B cell (primary cell): ENCODE data around the gene ADAMTS2. TPM values are rescaled to one million over a fixed set of nuclear protein-coding genes. Genes with fewer than 3 reads are reported as not detected.
A peak's percentile ranks its signal among the peaks of the same experiment; 100 is the strongest.

Experiments used
- ATAC-seq: fragments of 200-7000 bp; cut with Tn5 transposase; one replicate; pipeline ENCODE4 v1.10.0; 2021; ENCODE audit warnings: low read depth, mild to moderate bottlenecking, moderate number of reproducible peaks, moderate library complexity
- CTCF ChIA-PET: fragments of 350-600 bp; sonication (Branson Sonifier 250); formaldehyde crosslinking; loops from one replicate; lab custom pipeline; 2021; ENCODE audit warnings: antibody characterized with exemption, inconsistent platforms; lab: Charles Lee
- POLR2A ChIA-PET: fragments of 350-600 bp; sonication (Branson Sonifier 250); formaldehyde crosslinking; loops from one replicate; lab custom pipeline; 2021; ENCODE audit warnings: antibody characterized with exemption; lab: Charles Lee
- DNase-seq: peaks from one replicate; pipeline ENCODE4 v3.0.0; 2013
- H2AFZ ChIP-seq: 2 replicates; pipeline ENCODE4 v1.6.1; 2012; ENCODE audit warnings: mild to moderate bottlenecking, low read depth, low read length; ENCODE audit not compliant: insufficient read depth, poor library complexity, severe bottlenecking
- H3K27ac ChIP-seq, 2 donors: 1 replicate in 1 of 2; 2 replicates in 1 of 2; pipeline ENCODE4 v1.5.1; 2012 to 2013; ENCODE audit warnings: low read length in 2 of 2, mild to moderate bottlenecking in 2 of 2, moderate library complexity in 1 of 2
- H3K27me3 ChIP-seq, 4 experiments: fragments of 200-600 bp in 1 of 4; sonication (generic) in 1 of 4; replicated peaks in 1 of 4; 1 replicate in 2 of 4; 2 replicates in 2 of 4; pipeline versions ENCODE4 v1.6.1 to v1.7.0; 2013 to 2016; ENCODE audit warnings: low read length in 3 of 4, mild to moderate bottlenecking in 2 of 4, mixed read lengths in 1 of 4, moderate library complexity in 1 of 4; ENCODE audit not compliant: insufficient read depth in 4 of 4, control insufficient read depth in 3 of 4; ENCODE audit errors: control extremely low read depth in 1 of 4
- H3K36me3 ChIP-seq, 2 experiments: replicated peaks in 1 of 2; 1 replicate in 1 of 2; 2 replicates in 1 of 2; pipeline versions ENCODE4 v1.6.1 to v1.7.1; 2013; ENCODE audit warnings: low read length in 1 of 2; ENCODE audit not compliant: insufficient read depth in 2 of 2, control insufficient read depth in 1 of 2; ENCODE audit errors: control extremely low read depth in 1 of 2, extremely low read depth in 1 of 2
- H3K4me1 ChIP-seq, 2 donors: fragments of 200-600 bp in 1 of 2; sonication (generic) in 1 of 2; 1 replicate in 1 of 2; 2 replicates in 1 of 2; pipeline versions ENCODE4 v1.5.1 to v1.6.1; 2013 to 2017; ENCODE audit warnings: low read length in 2 of 2; ENCODE audit not compliant: control insufficient read depth in 2 of 2, insufficient read depth in 2 of 2
- H3K4me2 ChIP-seq: replicated peaks from 2 replicates; pipeline ENCODE3; 2012; ENCODE audit warnings: mild to moderate bottlenecking, low read depth, low read length; ENCODE audit not compliant: poor library complexity, severe bottlenecking
- H3K4me3 ChIP-seq, 5 experiments: fragments of 200-600 bp in 1 of 5; sonication (generic) in 1 of 5; 1 replicate in 3 of 5; 2 replicates in 2 of 5; pipeline versions ENCODE4 v1.5.1 to v1.7.0; 2011 to 2016; ENCODE audit warnings: low read length in 4 of 5, mild to moderate bottlenecking in 4 of 5, low read depth in 2 of 5, control low read depth in 1 of 5, moderate library complexity in 1 of 5; ENCODE audit not compliant: insufficient read depth in 1 of 5; ENCODE audit errors: control extremely low read depth in 1 of 5, extremely low read depth in 1 of 5
- H3K79me2 ChIP-seq: fragments of 200-600 bp; sonication (generic); one replicate; pipeline ENCODE4 v1.6.0; 2016; ENCODE audit warnings: low read length; ENCODE audit not compliant: control insufficient read depth, insufficient read depth
- H3K9ac ChIP-seq: fragments of 200-600 bp; sonication (generic); 2 replicates; pipeline ENCODE4 v1.6.1; 2017; ENCODE audit warnings: mild to moderate bottlenecking, low read length, moderate library complexity
- H3K9me3 ChIP-seq, 3 donors: one replicate each; pipeline versions ENCODE4 v1.6.1 to v1.7.1; 2013; ENCODE audit warnings: low read length in 2 of 3; ENCODE audit not compliant: control insufficient read depth in 2 of 3, insufficient read depth in 1 of 3; ENCODE audit errors: control extremely low read depth in 1 of 3
- H4K20me1 ChIP-seq: 2 replicates; pipeline ENCODE4 v1.6.0; 2012; ENCODE audit warnings: mild to moderate bottlenecking, low read length; ENCODE audit not compliant: insufficient read depth, control insufficient read depth, poor library complexity, severe bottlenecking
- H3K27ac Mint-ChIP-seq: one replicate; pipeline ENCODE4 v1.8.0; 2021; ENCODE audit warnings: mixed read lengths
- H3K27me3 Mint-ChIP-seq: one replicate; pipeline ENCODE4 v1.8.0; 2021; ENCODE audit warnings: mixed read lengths
- H3K4me1 Mint-ChIP-seq: one replicate; pipeline ENCODE4 v1.8.0; 2021; ENCODE audit warnings: mixed read lengths
- H3K4me3 Mint-ChIP-seq: one replicate; pipeline ENCODE4 v1.8.0; 2021; ENCODE audit warnings: mixed read lengths
- H3K9me3 Mint-ChIP-seq: one replicate; pipeline ENCODE4 v1.8.0; 2022; ENCODE audit warnings: mixed read lengths; ENCODE audit not compliant: insufficient read depth
- CTCF ChIP-seq: fragments of 200-600 bp; IDR thresholded peaks from one replicate; pipeline ENCODE4 v1.8.0; 2022; ENCODE audit warnings: antibody characterized with exemption, mild to moderate bottlenecking
- EZH2 ChIP-seq: IDR thresholded peaks from 2 replicates; pipeline ENCODE4 v1.6.1; 2012; ENCODE audit warnings: borderline replicate concordance, low read depth, mild to moderate bottlenecking, moderate library complexity, low read length; ENCODE audit not compliant: insufficient read depth, poor library complexity, severe bottlenecking
- WGBS: methylation state at CpG from one replicate; pipeline ENCODE4 v1.1.5; 2013; ENCODE audit warnings: missing lambda C conversion rate; ENCODE audit not compliant: insufficient coverage; 5-methylcytosine and 5-hydroxymethylcytosine counted together
- intact Hi-C: fragments of 100-400 bp; cut with micrococcal nuclease; formaldehyde crosslinking; loops from one replicate; pipeline ENCODE4 v1.10.0; 2022
- polyA plus RNA-seq: library from polyadenylated mRNA; depleted of rRNA; stranded (reverse); fragments of >200 nt; gene quantifications from 2 replicates; pipeline ENCODE4 v1.2.3, GENCODE V29; 2012
- total RNA-seq, 2 donors: library from RNA; stranded (reverse); fragments of 120-200 nt in 1 of 2; gene quantifications; 1 replicate in 1 of 2; 2 replicates in 1 of 2; pipeline versions ENCODE4 v1.2.3 to v1.2.4, GENCODE V29; 2013 to 2022

ADAMTS2 gene
- total and polyA plus RNA-seq, 2 donors (not counting 1 experiment from before 2014, with no cell fraction given): not detected

- no peak for DNase-seq
- Histone ChIP-seq H2AFZ (peak overlapping the region; percentile 82), H3K4me3 (peak overlapping the region in 1 of 5 experiments; percentile 49), H3K4me2 (peak overlapping the region; percentile 81), H3K4me1 (peaks cover 4 to 12% of the 10 kb centered on the region in 2 donors), H3K27me3 (peaks cover 0 to 21% (median 1%) of the 10 kb centered on the region in 4 experiments), H3K36me3 (no peaks in the 10 kb centered on the region), H4K20me1 (no peaks in the 10 kb centered on the region), H3K9ac (no peak overlapping the region), H3K27ac (no peak overlapping the region), H3K9me3 (peaks cover 0 to 31% (median 0%) of the 10 kb centered on the region in 3 donors), H3K79me2 (no peaks in the 10 kb centered on the region)
- H3K4me3 Mint-ChIP-seq: peak overlapping the region; percentile 32
- CTCF ChIA-PET: interaction anchor here (1.7 to 4.6 kb wide), 3 partner anchors 16 to 502 kb away, joined by 6 to 28 read pairs (median 6); no protein-coding TSS in a partner anchor
- intact Hi-C loops: loop anchor here (5.0 kb wide), 2 partner anchors 501 to 596 kb away; no protein-coding TSS in a partner anchor
- H3K9me3 Mint-ChIP-seq: no peaks in the 10 kb centered on the region
- no peak overlapping the region for H3K27ac Mint-ChIP-seq
- TF ChIP-seq CTCF: no peak
- no peak for TF ChIP-seq EZH2
- H3K27me3 Mint-ChIP-seq: peaks cover 5% of the 10 kb centered on the region
- H3K4me1 Mint-ChIP-seq: peaks cover 3% of the 10 kb centered on the region
- POLR2A ChIA-PET: no interaction called here
- ATAC-seq: no peak
- 88% methylated on average over 22 of the region's 22 CpGs for WGBS
Measured at GRCh38 chr5:179166171-179166885, 178.9 kb downstream of the ADAMTS2 start.
